ENCODE data around the gene GRB10.

GRCh38 chr7:50618281-50618680 lies 164.4 kb downstream of the GRB10 start:
- TF ChIP-seq, protein P1, sequence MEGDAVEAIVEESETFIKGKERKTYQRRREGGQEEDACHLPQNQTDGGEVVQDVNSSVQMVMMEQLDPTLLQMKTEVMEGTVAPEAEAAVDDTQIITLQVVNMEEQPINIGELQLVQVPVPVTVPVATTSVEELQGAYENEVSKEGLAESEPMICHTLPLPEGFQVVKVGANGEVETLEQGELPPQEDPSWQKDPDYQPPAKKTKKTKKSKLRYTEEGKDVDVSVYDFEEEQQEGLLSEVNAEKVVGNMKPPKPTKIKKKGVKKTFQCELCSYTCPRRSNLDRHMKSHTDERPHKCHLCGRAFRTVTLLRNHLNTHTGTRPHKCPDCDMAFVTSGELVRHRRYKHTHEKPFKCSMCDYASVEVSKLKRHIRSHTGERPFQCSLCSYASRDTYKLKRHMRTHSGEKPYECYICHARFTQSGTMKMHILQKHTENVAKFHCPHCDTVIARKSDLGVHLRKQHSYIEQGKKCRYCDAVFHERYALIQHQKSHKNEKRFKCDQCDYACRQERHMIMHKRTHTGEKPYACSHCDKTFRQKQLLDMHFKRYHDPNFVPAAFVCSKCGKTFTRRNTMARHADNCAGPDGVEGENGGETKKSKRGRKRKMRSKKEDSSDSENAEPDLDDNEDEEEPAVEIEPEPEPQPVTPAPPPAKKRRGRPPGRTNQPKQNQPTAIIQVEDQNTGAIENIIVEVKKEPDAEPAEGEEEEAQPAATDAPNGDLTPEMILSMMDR (IDR thresholded peaks at IDR 0.05): no peak
- no peak for TF ChIP-seq EP300 (IDR thresholded peaks at IDR 0.05)
- no peak for TF ChIP-seq HOXA7 (CRISPR knock-in tag; IDR thresholded peaks at IDR 0.05)
- TF ChIP-seq GATA3 (IDR thresholded peaks at IDR 0.05; ENCODE audit: borderline replicate concordance): no peak
- TF ChIP-seq EHMT2 (IDR thresholded peaks at IDR 0.05; ENCODE audit: low read depth): no peak
- TF ChIP-seq ZFP36 (IDR thresholded peaks at IDR 0.05; ENCODE audit: borderline replicate concordance, partially characterized antibody): no peak
- TF ChIP-seq RFX5 (IDR thresholded peaks at IDR 0.05): no peak
- TF ChIP-seq, protein P2, sequence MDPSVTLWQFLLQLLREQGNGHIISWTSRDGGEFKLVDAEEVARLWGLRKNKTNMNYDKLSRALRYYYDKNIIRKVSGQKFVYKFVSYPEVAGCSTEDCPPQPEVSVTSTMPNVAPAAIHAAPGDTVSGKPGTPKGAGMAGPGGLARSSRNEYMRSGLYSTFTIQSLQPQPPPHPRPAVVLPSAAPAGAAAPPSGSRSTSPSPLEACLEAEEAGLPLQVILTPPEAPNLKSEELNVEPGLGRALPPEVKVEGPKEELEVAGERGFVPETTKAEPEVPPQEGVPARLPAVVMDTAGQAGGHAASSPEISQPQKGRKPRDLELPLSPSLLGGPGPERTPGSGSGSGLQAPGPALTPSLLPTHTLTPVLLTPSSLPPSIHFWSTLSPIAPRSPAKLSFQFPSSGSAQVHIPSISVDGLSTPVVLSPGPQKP (IDR thresholded peaks at IDR 0.05; ENCODE audit: low read depth, low read length): no peak
- no peak for TF ChIP-seq HMGXB4 (CRISPR knock-in tag; IDR thresholded peaks at IDR 0.05; ENCODE audit: borderline replicate concordance)
- TF ChIP-seq POLR2A (IDR thresholded peaks at IDR 0.05; ENCODE audit: low read length): no peak
- no peak for TF ChIP-seq USF2 (IDR thresholded peaks at IDR 0.05)
- no peak for TF ChIP-seq SREBF2 (IDR thresholded peaks at IDR 0.05)
- TF ChIP-seq REST (IDR thresholded peaks at IDR 0.05): no peak

Measured in A549 (cell line).